GM23338 (cell line): Measurements from ENCODE around the gene MEGF8. TPM values are rescaled to one million over a fixed set of nuclear protein-coding genes. Genes with fewer than 3 reads are reported as not detected.

Source experiments
- ATAC-seq: fragments of 200-7000 bp; cut with Tn5 transposase; 3 replicates; pipeline ENCODE4 v1.9.1; 2020
- DNase-seq: peaks from one replicate; pipeline ENCODE4 v3.0.0-alpha.2; 2015; ENCODE audit warnings: low spot score
- H2AFZ ChIP-seq: fragments of 200-600 bp; sonication (generic); 2 replicates; pipeline ENCODE4 v1.8.0; 2016; ENCODE audit warnings: antibody characterized with exemption, mild to moderate bottlenecking, moderate library complexity
- H3F3A ChIP-seq: fragments of 200-600 bp; sonication (generic); replicated peaks from 2 replicates; pipeline ENCODE4 v1.8.0; 2017; ENCODE audit warnings: antibody characterized with exemption, mixed run types, low read depth
- H3K27ac ChIP-seq: fragments of 200-600 bp; sonication (generic); 2 replicates; pipeline ENCODE4 v1.6.1; 2016; ENCODE audit warnings: low read depth
- H3K27me3 ChIP-seq: fragments of 200-600 bp; sonication (generic); 2 replicates; pipeline ENCODE4 v1.8.0; 2016; ENCODE audit warnings: mild to moderate bottlenecking, mixed run types, moderate library complexity; ENCODE audit not compliant: insufficient read depth
- H3K36me3 ChIP-seq: fragments of 200-600 bp; sonication (generic); 2 replicates; pipeline ENCODE4 v1.8.0; 2016; ENCODE audit warnings: mild to moderate bottlenecking; ENCODE audit not compliant: insufficient read depth
- H3K4me1 ChIP-seq: fragments of 200-600 bp; sonication (generic); 2 replicates; pipeline ENCODE4 v1.8.0; 2016; ENCODE audit warnings: mild to moderate bottlenecking, moderate library complexity; ENCODE audit not compliant: insufficient read depth
- H3K4me2 ChIP-seq: fragments of 200-600 bp; sonication (generic); 2 replicates; pipeline ENCODE4 v1.7.1; 2017; ENCODE audit warnings: mixed run types
- H3K4me3 ChIP-seq: fragments of 200-600 bp; sonication (generic); 2 replicates; pipeline ENCODE4 v1.6.1; 2016; ENCODE audit warnings: mixed run types
- H3K79me2 ChIP-seq: fragments of 200-600 bp; sonication (generic); replicated peaks from 2 replicates; pipeline ENCODE4 v1.8.0; 2017; ENCODE audit warnings: mild to moderate bottlenecking; ENCODE audit not compliant: insufficient read depth
- H3K9me2 ChIP-seq: fragments of 200-600 bp; sonication (generic); 2 replicates; pipeline ENCODE4 v1.8.0; 2017; ENCODE audit not compliant: insufficient read depth
- H4K20me1 ChIP-seq: fragments of 200-600 bp; sonication (generic); replicated peaks from 2 replicates; pipeline ENCODE4 v1.8.0; 2017; ENCODE audit warnings: mild to moderate bottlenecking; ENCODE audit not compliant: insufficient read depth
- H3K27ac Mint-ChIP-seq: 2 replicates; pipeline ENCODE4 v1.8.0; 2020; ENCODE audit warnings: inconsistent platforms, mild to moderate bottlenecking, moderate library complexity, mixed read lengths
- H3K27me3 Mint-ChIP-seq: 3 replicates; pipeline ENCODE4 v1.8.0; 2022; ENCODE audit warnings: low read depth, mild to moderate bottlenecking, moderate library complexity, mixed read lengths, inconsistent platforms; ENCODE audit not compliant: insufficient read depth, poor library complexity
- H3K36me3 Mint-ChIP-seq: 3 replicates; pipeline ENCODE4 v1.8.0; 2021; ENCODE audit warnings: low read depth, mild to moderate bottlenecking, inconsistent platforms, moderate library complexity, mixed read lengths
- H3K4me1 Mint-ChIP-seq: 3 replicates; pipeline ENCODE4 v1.8.0; 2020; ENCODE audit warnings: mild to moderate bottlenecking, inconsistent platforms, mixed read lengths
- H3K4me3 Mint-ChIP-seq: 3 replicates; pipeline ENCODE4 v1.8.0; 2021; ENCODE audit warnings: moderate library complexity, mild to moderate bottlenecking, inconsistent platforms, mixed read lengths
- H3K9me3 Mint-ChIP-seq: 3 replicates; pipeline ENCODE4 v1.8.0; 2020; ENCODE audit warnings: moderate library complexity, mild to moderate bottlenecking, inconsistent platforms, mixed read lengths
- CREB1 ChIP-seq: fragments of 250-450 bp; sonication (Bioruptor Pico); IDR thresholded peaks from 2 replicates; pipeline ENCODE4 v1.5.0; 2020; ENCODE audit warnings: low read depth, mild to moderate bottlenecking, moderate library complexity
- EZH2 ChIP-seq: fragments of 200-600 bp; sonication (generic); IDR thresholded peaks from one replicate; pipeline ENCODE4 v1.8.0; 2017; ENCODE audit warnings: antibody characterized with exemption, mild to moderate bottlenecking, low read depth; ENCODE audit not compliant: unreplicated experiment
- EZH2phosphoT487 ChIP-seq: fragments of 200-600 bp; sonication (generic); IDR thresholded peaks from one replicate; pipeline ENCODE4 v1.8.1; 2018; ENCODE audit warnings: antibody characterized with exemption; ENCODE audit not compliant: unreplicated experiment
- JUNB ChIP-seq: IDR thresholded peaks from one replicate; pipeline ENCODE4 v1.6.1; 2016; ENCODE audit warnings: antibody characterized with exemption; ENCODE audit not compliant: unreplicated experiment
- NANOG ChIP-seq: IDR thresholded peaks from 2 replicates; pipeline ENCODE4 v1.6.1; 2016; ENCODE audit warnings: antibody characterized with exemption, borderline replicate concordance
- POLR2AphosphoS5 ChIP-seq: IDR thresholded peaks from 2 replicates; pipeline ENCODE4 v1.6.1; 2016; ENCODE audit warnings: antibody characterized with exemption, low read depth
- STAT1 ChIP-seq: IDR thresholded peaks from one replicate; pipeline ENCODE4 v1.6.1; 2016; ENCODE audit warnings: antibody characterized with exemption; ENCODE audit not compliant: unreplicated experiment
- ZNF114 ChIP-seq: fragments of 250-450 bp; sonication (Bioruptor Pico); IDR thresholded peaks from 2 replicates; pipeline ENCODE4 v1.5.0; 2020; ENCODE audit warnings: mild to moderate bottlenecking, moderate library complexity
- ZNF331 ChIP-seq: fragments of 250-450 bp; sonication (Bioruptor Pico); IDR thresholded peaks from 2 replicates; pipeline ENCODE4 v1.5.0; 2020; ENCODE audit warnings: low read depth, mild to moderate bottlenecking, moderate library complexity
- polyA plus RNA-seq: library from polyadenylated mRNA; unstranded; fragments of >200 nt; fragmentation: Nextera tagmentation; extraction: Ambion mirVana; gene quantifications from 2 replicates; pipeline ENCODE4 v1.2.1, GENCODE V29; 2016
- total RNA-seq: library from RNA; depleted of rRNA; stranded (reverse); fragments of >200 nt; shearing (Covaris generic); gene quantifications from 2 replicates; pipeline ENCODE4 v1.2.3, GENCODE V29; 2014
- TF ChIP-seq, protein P1 (sequence below), 2 experiments: fragments of 200-600 bp in 1 of 2; sonication (generic) in 1 of 2; conservative IDR thresholded peaks; 2 replicates each; pipeline versions ENCODE4 v1.5.1 to v1.6.1; 2016 to 2017; ENCODE audit warnings: antibody characterized with exemption in 2 of 2, low read depth in 2 of 2, mild to moderate bottlenecking in 2 of 2, moderate library complexity in 1 of 2
- TF ChIP-seq, protein P2 (sequence below): IDR thresholded peaks from one replicate; pipeline ENCODE4 v1.6.1; 2018; ENCODE audit warnings: antibody characterized with exemption; ENCODE audit not compliant: unreplicated experiment
- TF ChIP-seq, protein P3 (sequence below): IDR thresholded peaks from 2 replicates; pipeline ENCODE4 v1.6.1; 2016; ENCODE audit warnings: antibody characterized with exemption

The MEGF8 gene
- total and polyA plus RNA-seq, 2 experiments from 2014 or later = 6.2 to 40.5 TPM

DNA sequence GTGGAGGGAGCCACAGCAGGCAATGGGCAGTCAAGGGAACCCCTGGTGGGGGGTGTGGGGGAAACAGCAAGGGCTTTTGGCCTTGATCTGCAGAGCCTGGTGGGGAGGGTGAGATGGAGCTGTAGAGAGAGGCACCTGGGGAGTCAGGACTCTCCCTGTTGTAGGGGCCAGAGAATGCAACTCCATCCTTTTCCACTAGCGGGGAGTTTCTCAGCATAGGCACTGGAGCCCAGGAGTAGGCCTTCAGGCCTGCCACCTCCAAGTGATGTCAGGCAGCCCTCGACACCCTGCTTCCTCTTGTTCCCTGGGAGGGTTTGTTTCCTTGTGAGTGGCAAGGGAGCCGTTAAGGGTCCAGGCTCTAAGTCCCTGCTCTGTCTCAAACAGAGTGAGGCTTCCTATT, 25.0 kb downstream of the MEGF8 start (continued):
- TF ChIP-seq, protein P1, sequence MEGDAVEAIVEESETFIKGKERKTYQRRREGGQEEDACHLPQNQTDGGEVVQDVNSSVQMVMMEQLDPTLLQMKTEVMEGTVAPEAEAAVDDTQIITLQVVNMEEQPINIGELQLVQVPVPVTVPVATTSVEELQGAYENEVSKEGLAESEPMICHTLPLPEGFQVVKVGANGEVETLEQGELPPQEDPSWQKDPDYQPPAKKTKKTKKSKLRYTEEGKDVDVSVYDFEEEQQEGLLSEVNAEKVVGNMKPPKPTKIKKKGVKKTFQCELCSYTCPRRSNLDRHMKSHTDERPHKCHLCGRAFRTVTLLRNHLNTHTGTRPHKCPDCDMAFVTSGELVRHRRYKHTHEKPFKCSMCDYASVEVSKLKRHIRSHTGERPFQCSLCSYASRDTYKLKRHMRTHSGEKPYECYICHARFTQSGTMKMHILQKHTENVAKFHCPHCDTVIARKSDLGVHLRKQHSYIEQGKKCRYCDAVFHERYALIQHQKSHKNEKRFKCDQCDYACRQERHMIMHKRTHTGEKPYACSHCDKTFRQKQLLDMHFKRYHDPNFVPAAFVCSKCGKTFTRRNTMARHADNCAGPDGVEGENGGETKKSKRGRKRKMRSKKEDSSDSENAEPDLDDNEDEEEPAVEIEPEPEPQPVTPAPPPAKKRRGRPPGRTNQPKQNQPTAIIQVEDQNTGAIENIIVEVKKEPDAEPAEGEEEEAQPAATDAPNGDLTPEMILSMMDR (conservative IDR thresholded peaks at IDR 0.05; ENCODE audit: low read depth in 2 of 2) = no peak
- no peak for TF ChIP-seq ZNF114 (CRISPR knock-in tag)
- TF ChIP-seq JUNB = no peak

DNA sequence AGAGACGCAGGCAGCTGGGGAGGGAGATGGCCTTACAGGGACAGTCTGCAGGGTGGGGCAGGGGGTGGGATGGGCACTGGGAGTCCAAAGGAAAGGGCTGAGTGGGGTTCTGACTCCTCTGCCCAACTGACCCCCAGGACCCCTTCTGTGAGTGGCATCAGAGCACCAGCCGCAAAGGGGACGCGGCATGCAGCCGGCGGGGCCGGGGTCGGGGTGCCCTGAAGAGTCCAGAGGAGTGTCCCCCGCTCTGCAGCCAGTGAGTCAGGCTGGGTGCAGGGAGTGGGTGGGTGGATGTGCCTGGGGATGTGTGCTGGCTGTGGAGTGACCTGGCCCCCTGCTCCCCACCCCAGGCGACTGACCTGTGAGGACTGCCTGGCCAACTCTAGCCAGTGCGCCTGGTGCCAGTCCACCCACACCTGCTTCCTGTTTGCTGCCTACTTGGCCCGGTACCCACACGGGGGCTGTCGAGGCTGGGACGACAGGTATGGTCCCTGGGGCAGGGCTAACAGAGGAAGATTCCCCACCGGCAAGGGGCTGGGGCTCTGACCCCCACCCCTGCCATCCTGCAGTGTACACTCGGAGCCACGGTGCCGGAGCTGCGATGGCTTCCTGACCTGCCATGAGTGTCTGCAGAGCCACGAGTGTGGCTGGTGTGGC, 25.8 kb downstream of the MEGF8 start:
- Histone ChIP-seq H3K27me3 (no peaks in the 10 kb centered on the region), H3K79me2 (no peaks in the 10 kb centered on the region), H3K36me3 (no peaks in the 10 kb centered on the region), H4K20me1 (no peaks in the 10 kb centered on the region), H3K4me3 (no peak overlapping the region), H3F3A (no peaks in the 10 kb centered on the region), H3K27ac (no peak overlapping the region), H2AFZ (no peak overlapping the region), H3K9me2 (no peaks in the 10 kb centered on the region), H3K4me2 (no peak overlapping the region), H3K4me1 (no peaks in the 10 kb centered on the region)
- ATAC-seq = no peak
- H3K4me1 Mint-ChIP-seq = peaks cover 3% of the 10 kb centered on the region; the same call in 1 of the 3 replicates
- H3K36me3 Mint-ChIP-seq = peaks cover 15% of the 10 kb centered on the region; the same call in 2 of the 3 replicates
- H3K27me3 Mint-ChIP-seq = peaks cover 3% of the 10 kb centered on the region
- no peak overlapping the region for H3K27ac Mint-ChIP-seq
- H3K4me3 Mint-ChIP-seq = no peak overlapping the region
- H3K9me3 Mint-ChIP-seq = peaks cover 3% of the 10 kb centered on the region; the same call in 1 of the 3 replicates
- no peak for DNase-seq
- TF ChIP-seq STAT1 = no peak
- TF ChIP-seq CREB1 (CRISPR knock-in tag) = no peak
- no peak for TF ChIP-seq POLR2AphosphoS5
- no peak for TF ChIP-seq NANOG
- no peak for TF ChIP-seq EZH2phosphoT487
- TF ChIP-seq, protein P2, sequence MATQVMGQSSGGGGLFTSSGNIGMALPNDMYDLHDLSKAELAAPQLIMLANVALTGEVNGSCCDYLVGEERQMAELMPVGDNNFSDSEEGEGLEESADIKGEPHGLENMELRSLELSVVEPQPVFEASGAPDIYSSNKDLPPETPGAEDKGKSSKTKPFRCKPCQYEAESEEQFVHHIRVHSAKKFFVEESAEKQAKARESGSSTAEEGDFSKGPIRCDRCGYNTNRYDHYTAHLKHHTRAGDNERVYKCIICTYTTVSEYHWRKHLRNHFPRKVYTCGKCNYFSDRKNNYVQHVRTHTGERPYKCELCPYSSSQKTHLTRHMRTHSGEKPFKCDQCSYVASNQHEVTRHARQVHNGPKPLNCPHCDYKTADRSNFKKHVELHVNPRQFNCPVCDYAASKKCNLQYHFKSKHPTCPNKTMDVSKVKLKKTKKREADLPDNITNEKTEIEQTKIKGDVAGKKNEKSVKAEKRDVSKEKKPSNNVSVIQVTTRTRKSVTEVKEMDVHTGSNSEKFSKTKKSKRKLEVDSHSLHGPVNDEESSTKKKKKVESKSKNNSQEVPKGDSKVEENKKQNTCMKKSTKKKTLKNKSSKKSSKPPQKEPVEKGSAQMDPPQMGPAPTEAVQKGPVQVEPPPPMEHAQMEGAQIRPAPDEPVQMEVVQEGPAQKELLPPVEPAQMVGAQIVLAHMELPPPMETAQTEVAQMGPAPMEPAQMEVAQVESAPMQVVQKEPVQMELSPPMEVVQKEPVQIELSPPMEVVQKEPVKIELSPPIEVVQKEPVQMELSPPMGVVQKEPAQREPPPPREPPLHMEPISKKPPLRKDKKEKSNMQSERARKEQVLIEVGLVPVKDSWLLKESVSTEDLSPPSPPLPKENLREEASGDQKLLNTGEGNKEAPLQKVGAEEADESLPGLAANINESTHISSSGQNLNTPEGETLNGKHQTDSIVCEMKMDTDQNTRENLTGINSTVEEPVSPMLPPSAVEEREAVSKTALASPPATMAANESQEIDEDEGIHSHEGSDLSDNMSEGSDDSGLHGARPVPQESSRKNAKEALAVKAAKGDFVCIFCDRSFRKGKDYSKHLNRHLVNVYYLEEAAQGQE = no peak
- TF ChIP-seq, protein P3, sequence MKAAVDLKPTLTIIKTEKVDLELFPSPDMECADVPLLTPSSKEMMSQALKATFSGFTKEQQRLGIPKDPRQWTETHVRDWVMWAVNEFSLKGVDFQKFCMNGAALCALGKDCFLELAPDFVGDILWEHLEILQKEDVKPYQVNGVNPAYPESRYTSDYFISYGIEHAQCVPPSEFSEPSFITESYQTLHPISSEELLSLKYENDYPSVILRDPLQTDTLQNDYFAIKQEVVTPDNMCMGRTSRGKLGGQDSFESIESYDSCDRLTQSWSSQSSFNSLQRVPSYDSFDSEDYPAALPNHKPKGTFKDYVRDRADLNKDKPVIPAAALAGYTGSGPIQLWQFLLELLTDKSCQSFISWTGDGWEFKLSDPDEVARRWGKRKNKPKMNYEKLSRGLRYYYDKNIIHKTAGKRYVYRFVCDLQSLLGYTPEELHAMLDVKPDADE = no peak
- TF ChIP-seq, protein P1 (conservative IDR thresholded peaks at IDR 0.05; ENCODE audit: low read depth in 2 of 2) = no peak
- no peak for TF ChIP-seq EZH2
- TF ChIP-seq ZNF331 (CRISPR knock-in tag) = no peak
